ENCODE data around the gene LZIC. TPM values are rescaled to one million over a fixed set of nuclear protein-coding genes. Genes with fewer than 3 reads are reported as not detected.

The LZIC gene
- total and polyA plus RNA-seq, 9 of the 15 experiments (the other 6 are each of a cell fraction or from before 2014, with no cell fraction given) = 32.9 to 109 (median 61.7) TPM

- no peak for TF ChIP-seq ZNF445 (CRISPR knock-in tag; IDR thresholded peaks at IDR 0.05; ENCODE audit: low read depth)
- peak; percentile 71; the same call in 1 of the 2 replicates for TF ChIP-seq SOX6 (IDR thresholded peaks at IDR 0.05)
- TF ChIP-seq ZNF589 (CRISPR knock-in tag; IDR thresholded peaks at IDR 0.05; ENCODE audit: low read depth) = no peak
- TF ChIP-seq EZH2 (IDR thresholded peaks at IDR 0.05; ENCODE audit: borderline replicate concordance, low read depth, low read length) = no peak
- no peak for TF ChIP-seq REST (IDR thresholded peaks at IDR 0.05; ENCODE audit: borderline replicate concordance)
- TF ChIP-seq REST (CRISPR knock-in tag; IDR thresholded peaks at IDR 0.05; ENCODE audit: low read depth) = peak; percentile 68; the same call in 1 of the 2 replicates
- peak; percentile 92 for TF ChIP-seq ETV5 (CRISPR knock-in tag; IDR thresholded peaks at IDR 0.05; ENCODE audit: low read depth)
- TF ChIP-seq ZNF830 (CRISPR knock-in tag; IDR thresholded peaks at IDR 0.05) = 0 out of 2 replicates have a peak, but pooled peaks have one; percentile 73
- no peak for TF ChIP-seq HBP1 (CRISPR knock-in tag; IDR thresholded peaks at IDR 0.05)
- TF ChIP-seq ZNF408 (CRISPR knock-in tag; IDR thresholded peaks at IDR 0.05; ENCODE audit: low read depth) = 0 out of 2 replicates have a peak, but pooled peaks have one; percentile 7
- TF ChIP-seq ZNF778 (CRISPR knock-in tag; IDR thresholded peaks at IDR 0.05) = no peak
- TF ChIP-seq ETV1 (tag; conservative IDR thresholded peaks at IDR 0.05; ENCODE audit: low read depth) = peak; percentile 95
- TF ChIP-seq GATAD2A (IDR thresholded peaks at IDR 0.05) = no peak
- peak; percentile 81 for TF ChIP-seq POU5F1 (IDR thresholded peaks at IDR 0.05; ENCODE audit: borderline replicate concordance, low read depth, low read length, partially characterized antibody)
- TF ChIP-seq E2F5 (CRISPR knock-in tag; IDR thresholded peaks at IDR 0.05) = peak; percentile 8; the same call in 1 of the 2 replicates
- peak; percentile 94 for TF ChIP-seq KDM2B (CRISPR knock-in tag; IDR thresholded peaks at IDR 0.05)
- no peak for TF ChIP-seq TFAM (CRISPR knock-in tag; conservative IDR thresholded peaks at IDR 0.05)
- TF ChIP-seq ZNF274 (IDR thresholded peaks at IDR 0.05; ENCODE audit: borderline replicate concordance, low read depth, low read length) = no peak
These were observed at the start of gene LZIC, which contains the start of gene NMNAT1 (continued) for GRCh38 chr1:9942939-9943788.

Measured in K562 (cell line).